HG03571 (cell line): Measurements from ENCODE around the gene PI4KB.

Experiments
- ATAC-seq: cut with Tn5 transposase; IDR thresholded peaks from one replicate; pipeline ENCODE4 v1.9.1; 2021; ENCODE audit not compliant: unreplicated experiment

PI4KB gene

DNA sequence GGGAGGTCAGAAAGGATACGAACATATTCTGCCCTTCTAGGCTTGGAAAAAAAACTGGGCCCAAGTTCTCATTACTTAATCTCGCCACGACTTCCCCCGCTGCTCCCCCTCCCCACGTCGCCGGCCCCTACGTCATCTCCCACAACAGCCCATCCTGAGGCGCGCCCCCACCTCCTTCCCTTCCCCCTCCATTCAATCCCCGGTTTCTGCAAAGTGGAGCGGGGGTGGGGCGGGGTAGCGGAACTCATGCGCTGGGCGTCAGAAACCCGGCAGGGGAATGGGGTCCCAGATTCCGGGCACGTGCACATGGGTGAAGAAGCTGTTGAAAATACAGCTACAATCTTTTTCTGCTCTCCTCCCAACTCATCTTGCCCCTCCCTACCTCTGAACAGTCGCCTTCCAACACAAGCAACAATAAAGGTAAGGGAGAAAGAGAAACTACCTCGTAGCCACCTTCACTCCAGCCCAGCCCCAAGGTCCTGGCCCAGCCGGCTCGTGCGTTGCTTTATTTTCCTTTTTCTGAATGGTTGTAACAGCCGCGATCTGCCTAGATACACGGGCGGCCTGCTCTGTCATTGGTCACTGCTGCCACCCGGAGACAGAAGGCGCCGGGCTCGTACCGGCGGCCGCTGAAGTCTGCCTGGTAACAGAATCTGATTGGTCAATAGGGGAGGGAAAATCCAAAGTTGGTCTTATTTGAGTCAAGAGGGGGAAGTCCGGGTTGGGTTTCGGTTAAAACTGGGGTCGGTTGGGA, 19.7 kb upstream of the PI4KB start, which contains the start of gene RFX5:
Gene RFX5 (minus strand): TSS at position 484 of the 754 bp plus-strand sequence. CDS start 932 bp downstream, outside the sequence.
- peak; percentile 92 for ATAC-seq

DNA sequence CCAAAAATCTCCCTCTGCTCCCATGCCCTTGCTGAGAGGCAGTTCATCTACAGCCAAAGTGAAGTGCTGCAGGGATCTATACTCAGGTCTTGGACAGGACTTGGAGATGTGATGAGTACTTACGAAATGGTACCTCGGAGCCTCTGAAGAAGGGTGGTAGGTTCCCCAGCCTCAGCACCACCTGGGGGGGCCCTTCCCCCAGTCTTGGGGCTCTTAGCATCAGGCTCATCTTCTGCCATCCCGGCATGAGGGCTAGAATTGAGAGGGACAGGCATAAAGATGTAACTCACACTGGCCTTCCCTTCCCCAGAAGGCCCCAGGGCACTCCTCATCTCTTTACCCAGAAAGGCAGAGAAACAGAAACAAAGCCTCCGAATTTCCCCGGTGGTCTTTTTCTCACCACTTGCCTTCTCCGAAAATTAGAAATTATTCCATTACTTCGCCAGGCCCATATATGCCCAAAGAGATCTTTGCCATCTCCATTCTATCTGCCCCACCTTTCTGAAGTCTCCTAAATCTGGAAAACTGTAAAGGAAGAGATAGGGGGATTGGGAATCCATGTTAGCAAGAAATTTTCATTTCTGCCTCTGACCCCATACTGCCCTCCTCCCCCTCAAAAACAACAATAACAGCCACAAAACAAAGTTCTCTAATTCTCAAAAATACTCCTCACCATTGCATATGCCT, 19.0 kb upstream of the PI4KB start:
- ATAC-seq: no peak

DNA sequence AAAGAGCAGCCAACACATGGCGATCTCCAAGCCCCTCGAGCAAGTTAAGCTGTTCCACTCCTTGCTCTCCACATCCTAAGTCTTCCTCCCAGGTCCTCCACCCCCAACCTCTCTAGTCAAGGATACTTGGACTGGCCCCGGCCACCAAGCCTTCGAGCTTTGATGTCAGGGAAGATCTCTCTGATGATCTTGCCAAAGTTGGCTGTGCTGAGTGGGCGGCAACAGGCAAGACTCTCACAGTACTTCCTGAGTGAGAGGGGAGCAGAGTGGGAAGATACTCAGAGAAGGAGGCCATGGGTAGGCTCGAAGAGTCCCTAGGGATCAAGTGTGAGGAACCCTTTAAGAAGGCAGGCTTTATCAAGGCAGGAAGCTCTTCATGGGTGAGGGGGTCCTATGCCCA, 17.1 kb upstream of the PI4KB start:
- no peak for ATAC-seq

DNA sequence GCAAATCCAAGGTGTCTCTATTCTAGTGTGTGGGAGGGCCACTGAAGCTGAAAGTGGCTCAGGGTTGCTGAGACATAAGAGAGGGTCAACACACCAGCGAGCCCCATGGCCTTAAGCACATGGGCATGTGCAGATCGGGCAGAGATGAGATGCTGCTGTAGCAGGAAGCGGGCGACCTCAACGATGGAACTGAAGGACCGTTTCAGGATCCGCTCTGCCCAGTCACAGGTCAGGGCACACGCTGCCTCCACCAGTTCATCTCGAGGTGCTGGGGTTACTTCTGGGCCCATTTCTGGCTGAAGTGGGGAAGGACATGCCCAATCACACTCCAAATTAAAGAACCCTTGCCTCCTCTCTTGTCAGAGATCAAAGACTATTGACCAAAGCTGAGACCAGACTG, 16.4 kb upstream of the PI4KB start:
- no peak for ATAC-seq

DNA sequence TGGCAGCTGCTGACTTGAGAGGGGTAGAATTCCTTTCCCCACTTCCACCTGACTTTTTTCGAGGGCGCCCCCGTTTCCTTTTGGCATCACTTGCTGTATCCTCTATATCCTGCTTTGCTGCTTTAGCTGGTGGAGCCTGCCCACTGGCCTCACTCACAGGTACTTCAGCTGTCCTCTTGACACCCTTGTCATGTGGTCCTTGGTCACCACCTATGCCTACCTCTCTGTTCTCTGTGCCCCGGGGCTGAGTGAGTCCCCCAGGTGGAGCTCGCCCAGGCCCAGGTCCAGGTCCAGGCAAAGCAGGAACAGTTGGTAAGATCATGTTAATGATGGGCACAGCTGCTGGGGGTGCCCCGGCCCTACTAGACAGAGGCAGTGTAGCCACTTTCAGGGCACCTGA, 15.4 kb upstream of the PI4KB start:
- ATAC-seq: no peak

DNA sequence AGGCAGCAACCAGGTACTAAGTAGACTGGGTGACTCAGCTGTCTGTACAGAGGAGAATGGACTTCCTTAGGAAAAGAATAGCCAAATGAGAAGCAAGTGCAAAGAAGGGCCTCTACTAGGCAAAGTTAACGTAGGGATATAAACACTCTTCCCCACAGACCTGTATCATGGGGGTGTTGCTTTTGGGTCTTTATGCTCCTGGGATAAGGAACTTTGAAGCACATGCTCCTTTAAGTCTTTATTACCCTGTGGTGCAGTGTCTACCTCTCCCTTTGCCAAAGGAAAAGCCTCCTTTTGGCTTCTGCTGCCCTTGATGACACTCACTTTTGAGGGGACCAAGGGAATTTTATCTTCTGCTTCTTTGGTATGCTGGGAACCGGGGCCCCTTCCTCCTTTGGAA, 14.8 kb upstream of the PI4KB start:
- no peak for ATAC-seq

DNA sequence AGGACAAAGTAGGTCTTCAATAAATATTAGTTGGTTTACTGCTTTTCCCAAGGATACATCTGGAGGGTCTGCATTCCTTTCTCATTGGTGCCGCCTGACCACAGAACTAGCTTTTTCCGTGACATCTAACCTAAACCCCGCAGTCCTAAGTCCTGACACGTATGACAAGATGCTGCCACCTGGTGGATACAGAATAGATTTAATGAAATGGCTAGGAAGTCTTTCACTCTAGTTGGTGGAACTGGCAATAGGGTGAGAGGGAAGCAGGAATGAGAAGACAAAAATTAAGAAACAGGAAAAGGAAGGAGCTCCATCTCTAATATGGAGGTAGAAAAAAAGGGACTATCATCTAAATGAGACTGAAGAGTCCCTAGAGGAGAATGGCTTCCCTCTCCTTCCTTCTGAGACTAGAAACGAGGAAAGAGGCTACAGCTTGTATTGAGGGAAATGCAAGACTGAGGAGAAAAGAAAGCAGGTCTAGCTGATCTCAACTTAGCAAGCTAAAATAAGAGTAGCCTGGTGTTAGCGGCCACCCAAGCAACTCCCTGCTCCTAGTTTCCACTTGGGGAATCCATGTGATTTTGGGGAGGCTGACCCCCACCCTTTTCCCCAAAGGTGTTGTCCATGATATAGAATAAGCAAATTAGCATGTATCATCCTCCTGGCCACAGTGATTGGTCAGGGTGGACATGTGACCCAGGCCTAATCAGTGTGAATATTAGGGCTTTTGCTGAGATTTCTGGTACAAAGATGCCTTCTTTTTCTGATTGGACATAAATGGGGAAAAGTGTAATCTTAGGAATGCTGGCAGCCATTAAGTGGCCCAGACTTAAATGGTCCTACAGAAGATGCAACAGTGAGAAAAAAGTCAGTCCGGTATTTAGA, 13.9 kb upstream of the PI4KB start:
- ATAC-seq: no peak

DNA sequence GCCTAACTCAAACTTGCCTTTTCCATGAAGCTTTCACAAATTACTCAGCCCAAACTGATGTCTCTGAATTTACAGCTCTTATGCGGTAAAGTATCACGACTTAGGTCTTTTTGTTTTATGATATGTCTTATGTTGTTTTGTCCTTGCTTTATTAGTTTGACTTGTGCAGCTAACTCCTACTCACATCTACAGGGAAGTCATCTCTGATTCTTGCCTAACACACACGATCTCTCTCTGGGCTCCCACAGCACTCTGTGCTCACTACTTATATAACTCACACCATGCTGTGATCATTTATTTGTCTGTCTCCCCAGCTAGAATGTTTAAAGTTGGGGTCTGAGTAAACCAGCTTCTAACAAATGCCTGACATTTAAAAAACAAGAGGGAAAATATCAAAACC, 9.3 kb upstream of the PI4KB start:
- no peak for ATAC-seq

DNA sequence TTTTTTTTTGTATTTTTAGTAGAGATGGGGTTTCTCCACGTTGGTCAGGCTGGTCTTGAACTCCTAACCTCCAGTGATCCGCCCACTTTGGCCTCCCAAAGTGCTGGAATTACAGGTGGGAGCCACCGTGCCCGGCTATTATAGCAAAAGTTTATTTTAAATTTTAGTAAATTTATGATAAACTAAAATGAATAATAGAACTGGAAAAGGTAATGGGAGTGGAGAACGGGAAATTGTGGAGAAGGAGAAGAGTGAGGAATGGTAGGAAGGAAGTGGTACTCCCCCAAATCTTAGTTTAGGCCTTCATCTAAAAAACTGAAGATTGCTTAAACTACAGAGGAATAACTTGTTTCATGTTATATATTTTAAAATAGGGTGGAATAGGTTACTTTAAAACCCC, 7.6 kb upstream of the PI4KB start:
- ATAC-seq: no peak

DNA sequence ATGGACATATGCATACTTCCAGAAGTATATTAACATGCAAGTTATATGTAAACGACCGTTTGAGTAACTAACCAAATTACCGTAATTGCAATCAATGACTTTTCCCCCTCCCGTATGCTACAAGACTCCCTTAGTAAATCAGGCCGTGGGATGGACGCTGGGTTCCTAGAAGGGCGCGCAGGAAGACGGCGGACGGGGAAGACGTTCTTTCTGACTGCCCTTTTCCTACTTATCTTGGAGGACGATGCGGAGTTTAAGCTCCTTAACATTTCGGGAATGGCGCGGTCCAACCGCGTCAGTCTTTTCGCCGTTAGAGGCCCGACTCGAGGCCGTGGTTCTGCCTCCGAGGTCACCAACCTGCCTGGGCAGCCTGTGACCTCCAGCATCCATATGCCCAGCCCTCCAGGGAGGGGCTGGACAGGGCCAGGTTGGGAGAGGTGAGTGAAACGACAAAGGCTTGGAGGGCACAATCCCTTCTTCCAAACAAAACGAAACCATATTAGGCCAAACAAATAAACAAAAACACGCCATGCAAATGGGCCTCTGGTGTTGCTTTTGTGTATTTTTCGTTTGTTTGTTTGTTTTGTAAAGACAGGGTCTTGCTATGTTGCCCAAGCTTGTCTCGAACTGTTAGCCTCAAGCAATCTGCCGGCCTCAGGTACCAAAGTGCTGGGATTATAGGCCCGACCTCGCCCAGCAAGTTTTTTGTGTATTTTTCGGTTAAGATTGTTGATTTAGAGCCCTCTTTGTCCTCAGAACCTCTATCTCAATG, 873 bp upstream of the PI4KB start:
- ATAC-seq: peak; percentile 17

DNA sequence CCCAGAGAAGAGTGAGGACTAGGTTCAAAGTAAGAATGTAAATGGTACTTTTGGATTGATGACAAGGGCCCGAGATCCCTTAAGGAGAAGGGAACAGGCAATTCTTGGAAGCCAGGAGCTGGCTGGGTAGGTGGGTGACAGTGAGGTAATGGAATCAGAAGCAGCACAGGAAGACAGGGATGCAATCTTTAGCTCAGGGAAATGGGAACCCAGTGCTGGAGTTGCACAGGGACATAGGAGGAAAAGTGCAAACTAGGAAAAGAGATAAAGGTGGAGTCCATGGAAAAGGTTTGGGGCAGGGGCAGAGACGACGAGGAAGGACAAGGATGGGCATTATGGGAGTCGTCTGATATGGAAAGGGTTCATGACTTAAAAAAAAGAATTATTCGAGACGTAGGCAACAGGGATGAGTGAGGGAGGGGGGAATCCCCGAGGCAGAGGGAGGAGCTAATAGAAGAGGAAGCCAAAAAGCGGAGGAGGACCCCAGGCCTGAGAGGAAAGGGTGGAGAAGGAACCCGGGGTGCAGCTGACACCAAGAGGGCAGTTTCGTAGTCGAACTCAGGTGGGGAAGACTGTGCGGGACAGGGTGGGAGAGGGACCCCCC, 495 bp downstream of the PI4KB start:
- peak; percentile 32 for ATAC-seq

DNA sequence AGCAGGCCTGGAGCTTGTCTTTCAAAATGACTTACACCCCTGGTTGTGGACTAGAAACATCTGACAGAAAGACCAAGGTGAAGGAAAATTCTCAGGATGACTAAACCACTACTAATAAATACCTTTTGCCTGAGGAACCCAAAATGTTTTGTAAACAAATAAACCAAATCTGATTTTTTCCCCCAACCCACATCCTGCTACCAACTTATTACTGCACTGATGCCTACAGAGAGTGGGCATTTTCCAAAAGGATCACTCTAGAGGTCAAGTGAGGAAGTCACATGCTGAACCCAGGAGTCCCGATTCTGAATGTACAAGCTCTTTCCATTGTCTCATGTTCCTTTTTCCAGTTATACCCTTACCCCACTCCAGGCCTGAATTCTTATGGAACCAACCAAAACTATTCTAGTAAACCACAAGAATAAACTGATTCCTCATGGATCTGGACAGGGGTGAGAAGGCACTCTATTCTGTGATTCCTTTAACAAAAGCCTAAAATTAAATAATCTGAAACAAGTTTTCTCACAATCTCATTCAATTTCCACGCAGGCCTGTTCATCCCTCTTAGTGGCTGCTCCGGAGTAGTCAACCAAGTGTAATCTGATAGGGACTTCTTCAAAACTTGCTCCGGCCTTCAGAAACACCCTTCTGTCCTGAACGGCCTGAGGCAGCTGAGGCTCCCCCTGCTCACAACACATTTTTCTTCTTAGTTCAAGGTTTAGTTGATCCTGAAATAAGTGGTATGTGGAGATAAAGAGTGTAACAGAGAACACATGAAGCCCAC, 1.4 kb downstream of the PI4KB start:
- no peak for ATAC-seq

DNA sequence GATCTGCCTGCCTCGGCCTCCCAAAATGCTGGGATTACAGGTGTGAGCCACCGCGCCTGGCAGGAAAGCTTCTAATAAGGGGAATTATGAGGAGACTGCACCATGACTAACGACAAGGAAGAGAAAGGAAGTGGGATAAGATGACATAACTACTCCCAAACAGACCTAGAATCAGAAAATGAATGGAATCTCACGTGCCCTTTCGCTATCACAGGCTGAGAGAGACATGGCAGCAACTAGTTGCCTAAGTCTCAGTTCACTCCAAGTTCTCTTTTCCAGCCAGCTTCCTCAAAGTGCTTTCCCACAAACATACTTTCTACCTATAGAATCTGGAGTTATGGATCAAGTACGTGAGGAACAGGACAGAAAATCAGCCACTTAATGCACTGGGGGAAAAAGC, 2.0 kb downstream of the PI4KB start:
- no peak for ATAC-seq

DNA sequence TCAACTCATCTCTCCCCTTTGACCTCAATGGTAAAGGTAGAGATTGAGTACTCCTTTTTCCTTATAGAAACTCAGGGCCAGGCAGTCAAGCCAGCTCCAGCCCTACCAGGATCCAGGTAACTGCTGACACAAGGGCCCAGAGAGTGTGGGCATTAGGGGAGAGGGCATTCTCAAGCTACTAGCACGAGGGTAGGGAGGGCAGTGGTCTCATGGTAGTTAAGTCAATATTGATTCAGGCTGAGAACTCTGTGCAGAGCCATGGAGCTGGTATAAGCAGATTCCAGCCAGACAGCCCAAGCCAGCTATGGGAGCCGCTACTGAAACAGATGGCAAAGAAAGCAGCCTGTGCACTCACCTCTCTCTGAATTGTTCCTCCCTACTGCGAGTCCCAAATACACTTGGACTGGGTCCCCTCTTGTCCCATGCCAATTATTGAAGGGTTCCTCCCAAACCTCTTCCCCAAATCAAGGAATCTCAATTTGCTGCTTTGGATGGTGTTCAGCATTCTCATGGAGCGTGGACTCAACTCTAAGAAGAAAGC, 2.8 kb downstream of the PI4KB start:
- no peak for ATAC-seq

DNA sequence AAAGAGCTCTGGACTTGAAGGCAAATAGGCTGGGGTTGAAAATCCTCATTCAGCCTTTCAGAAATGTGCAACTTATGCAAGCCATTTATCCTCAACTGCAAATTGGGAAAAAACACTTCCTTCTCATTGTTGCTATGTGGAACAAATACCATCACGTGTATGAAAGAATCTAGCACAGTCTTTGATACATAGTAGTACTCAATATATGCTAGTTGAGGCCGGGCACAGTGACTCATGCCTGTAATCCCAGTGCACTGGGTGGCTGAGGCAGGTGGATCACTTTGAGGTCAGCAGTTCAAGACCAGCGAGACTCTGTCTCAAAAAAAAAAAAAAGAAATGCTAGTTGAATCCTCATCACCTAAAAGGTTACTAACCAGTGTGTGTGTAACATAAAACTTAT, 8.2 kb downstream of the PI4KB start:
- ATAC-seq: no peak

DNA sequence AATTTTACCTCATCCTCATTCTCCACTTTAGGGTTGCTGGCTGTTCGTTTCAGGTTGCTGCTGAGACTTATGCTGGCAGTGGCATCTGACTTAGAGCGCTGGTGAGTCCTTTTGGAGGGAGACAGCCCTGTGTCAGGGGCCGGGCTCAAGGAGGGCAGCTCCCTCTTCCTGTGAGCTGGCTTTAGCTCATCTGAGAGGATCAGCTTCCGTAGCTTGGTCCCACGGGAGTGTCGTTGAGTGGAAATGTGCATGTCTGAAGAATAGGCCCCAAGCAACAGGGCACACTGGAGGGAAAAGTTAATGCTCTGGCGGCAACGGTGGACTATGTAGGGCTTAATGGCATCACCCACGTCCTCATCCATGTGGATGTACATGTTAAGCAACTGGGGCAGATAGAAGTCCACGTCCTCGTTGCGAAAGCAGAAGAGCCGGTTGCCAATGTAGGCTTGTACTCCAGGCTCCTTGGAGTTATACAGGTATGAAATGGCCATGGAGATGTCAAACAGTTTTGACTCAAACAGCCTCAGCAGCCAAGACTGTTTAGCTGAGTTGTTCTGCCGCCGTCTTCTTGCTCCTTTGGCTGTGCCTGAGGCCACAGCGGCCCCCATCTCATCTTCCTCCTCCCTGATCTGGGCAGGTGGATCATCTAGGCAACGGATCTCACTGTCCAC, 11.5 kb downstream of the PI4KB start:
- ATAC-seq: no peak

DNA sequence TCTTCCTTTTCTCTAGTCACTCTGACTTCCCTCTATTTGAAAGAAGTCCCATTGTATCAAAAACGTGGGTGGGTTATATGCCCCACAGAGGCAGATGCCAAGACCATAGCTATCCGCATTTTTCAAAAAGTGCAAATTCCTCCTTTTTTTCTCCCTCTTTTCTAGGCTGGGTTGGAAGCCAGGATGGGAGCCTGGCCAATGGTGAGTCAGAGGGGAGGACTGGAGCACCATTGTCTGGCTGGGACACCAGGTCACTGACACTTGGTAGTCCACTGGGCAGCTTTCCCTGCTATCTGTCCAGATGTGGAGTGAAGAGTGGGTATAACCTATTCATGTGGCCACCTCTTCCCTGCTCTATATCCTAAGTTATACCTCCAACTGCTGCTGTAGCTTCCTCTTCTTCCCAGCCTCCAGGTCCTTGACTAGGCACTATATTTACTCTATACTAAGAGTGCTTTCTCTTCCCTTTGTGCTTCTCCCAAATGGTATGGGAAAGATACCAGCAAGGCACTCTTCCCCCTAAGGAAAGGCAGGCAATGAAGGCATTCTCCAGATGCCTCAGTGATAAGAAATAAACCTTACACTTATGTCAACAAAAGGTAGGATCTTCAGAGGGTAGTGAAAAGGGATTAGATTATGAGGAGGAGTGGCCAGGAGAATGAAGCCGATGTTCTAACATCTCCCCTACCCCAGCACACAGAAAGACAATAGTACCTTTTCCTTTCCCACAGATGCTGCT, 12.9 kb downstream of the PI4KB start:
- no peak for ATAC-seq

DNA sequence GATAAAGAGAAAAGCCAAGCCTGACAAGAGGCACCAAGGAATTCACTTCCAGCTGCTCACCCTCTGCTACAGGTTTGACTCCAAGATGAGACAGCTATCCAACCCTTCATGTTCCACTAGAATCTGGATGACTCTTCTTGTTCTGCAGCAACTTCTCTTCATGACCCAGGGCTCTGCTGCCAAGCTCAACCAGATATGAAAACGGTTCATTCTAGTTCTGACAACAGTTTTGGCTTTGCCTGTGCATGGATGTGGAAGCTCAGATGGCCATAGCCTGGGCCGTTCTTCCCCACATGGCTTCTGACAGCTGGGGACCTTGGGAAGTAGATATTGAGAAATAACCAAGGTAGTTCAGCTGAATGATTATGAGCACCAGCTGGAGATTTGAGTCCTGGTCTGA, 13.7 kb downstream of the PI4KB start:
- ATAC-seq: no peak
